ENCODE data around the gene ANTXR2.

The ANTXR2 gene

GRCh38 chr4:80011636-80012236 lies 61.3 kb downstream of the ANTXR2 start:
- TF ChIP-seq TCF12 (IDR thresholded peaks at IDR 0.05; ENCODE audit: low read depth) (no peak), CREB1 (IDR thresholded peaks at IDR 0.05; ENCODE audit: low read depth) (no peak), ZBTB7A (IDR thresholded peaks at IDR 0.05; ENCODE audit: low read depth) (no peak), EGR1 (IDR thresholded peaks at IDR 0.05) (no peak), EP300 (IDR thresholded peaks at IDR 0.05; ENCODE audit: borderline replicate concordance) (no peak)
- TF ChIP-seq, protein P1, sequence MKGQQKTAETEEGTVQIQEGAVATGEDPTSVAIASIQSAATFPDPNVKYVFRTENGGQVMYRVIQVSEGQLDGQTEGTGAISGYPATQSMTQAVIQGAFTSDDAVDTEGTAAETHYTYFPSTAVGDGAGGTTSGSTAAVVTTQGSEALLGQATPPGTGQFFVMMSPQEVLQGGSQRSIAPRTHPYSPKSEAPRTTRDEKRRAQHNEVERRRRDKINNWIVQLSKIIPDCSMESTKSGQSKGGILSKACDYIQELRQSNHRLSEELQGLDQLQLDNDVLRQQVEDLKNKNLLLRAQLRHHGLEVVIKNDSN (IDR thresholded peaks at IDR 0.05): no peak

GRCh38 chr4:80010316-80010715 lies 62.7 kb downstream of the ANTXR2 start:
- TF ChIP-seq TAF1 (IDR thresholded peaks at IDR 0.05; ENCODE audit: low read depth): no peak
- TF ChIP-seq TCF12 (IDR thresholded peaks at IDR 0.05; ENCODE audit: low read depth): no peak
- no peak for TF ChIP-seq YY1 (IDR thresholded peaks at IDR 0.05; ENCODE audit: low read depth)
- no peak for TF ChIP-seq CREB1 (IDR thresholded peaks at IDR 0.05; ENCODE audit: low read depth)
- no peak for TF ChIP-seq EP300 (IDR thresholded peaks at IDR 0.05; ENCODE audit: borderline replicate concordance)
- TF ChIP-seq, protein P2, sequence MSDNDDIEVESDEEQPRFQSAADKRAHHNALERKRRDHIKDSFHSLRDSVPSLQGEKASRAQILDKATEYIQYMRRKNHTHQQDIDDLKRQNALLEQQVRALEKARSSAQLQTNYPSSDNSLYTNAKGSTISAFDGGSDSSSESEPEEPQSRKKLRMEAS (IDR thresholded peaks at IDR 0.05): no peak
- TF ChIP-seq REST (IDR thresholded peaks at IDR 0.05; ENCODE audit: low read depth): no peak
- no peak for TF ChIP-seq CEBPB (IDR thresholded peaks at IDR 0.05)
- TF ChIP-seq ZBTB7A (IDR thresholded peaks at IDR 0.05; ENCODE audit: low read depth): no peak
- TF ChIP-seq EGR1 (IDR thresholded peaks at IDR 0.05): no peak
- TF ChIP-seq FOXM1 (IDR thresholded peaks at IDR 0.05; ENCODE audit: borderline replicate concordance, low read depth): no peak
- no peak for TF ChIP-seq TEAD4 (IDR thresholded peaks at IDR 0.05)
- TF ChIP-seq, protein P1 (IDR thresholded peaks at IDR 0.05): no peak
- no peak for TF ChIP-seq NFIC (IDR thresholded peaks at IDR 0.05)
- TF ChIP-seq RAD21 (IDR thresholded peaks at IDR 0.05; ENCODE audit: low read depth): no peak

GRCh38 chr4:80009806-80010205 lies 63.2 kb downstream of the ANTXR2 start:
- TF ChIP-seq CREB1 (IDR thresholded peaks at IDR 0.05; ENCODE audit: low read depth) (no peak), ZBTB7A (IDR thresholded peaks at IDR 0.05; ENCODE audit: low read depth) (no peak), TAF1 (IDR thresholded peaks at IDR 0.05; ENCODE audit: low read depth) (no peak), CEBPB (IDR thresholded peaks at IDR 0.05) (no peak), TEAD4 (IDR thresholded peaks at IDR 0.05) (no peak), RAD21 (IDR thresholded peaks at IDR 0.05; ENCODE audit: low read depth) (no peak), EP300 (IDR thresholded peaks at IDR 0.05; ENCODE audit: borderline replicate concordance) (no peak)
- TF ChIP-seq, protein P2 (IDR thresholded peaks at IDR 0.05): no peak

- TF ChIP-seq EP300 (IDR thresholded peaks at IDR 0.05; ENCODE audit: borderline replicate concordance): no peak
- no peak for TF ChIP-seq TCF12 (IDR thresholded peaks at IDR 0.05; ENCODE audit: low read depth)
- TF ChIP-seq ZBTB7A (IDR thresholded peaks at IDR 0.05; ENCODE audit: low read depth): no peak
- no peak for TF ChIP-seq TEAD4 (IDR thresholded peaks at IDR 0.05)
- TF ChIP-seq YY1 (IDR thresholded peaks at IDR 0.05; ENCODE audit: low read depth): no peak
- no peak for TF ChIP-seq CREB1 (IDR thresholded peaks at IDR 0.05; ENCODE audit: low read depth)
- TF ChIP-seq TAF1 (IDR thresholded peaks at IDR 0.05; ENCODE audit: low read depth): no peak
- no peak for TF ChIP-seq FOXM1 (IDR thresholded peaks at IDR 0.05; ENCODE audit: borderline replicate concordance, low read depth)
Measured at GRCh38 chr4:80008971-80009370, 64.1 kb downstream of the ANTXR2 start.

GRCh38 chr4:80008351-80008750 lies 64.7 kb downstream of the ANTXR2 start:
- TF ChIP-seq CREB1 (IDR thresholded peaks at IDR 0.05; ENCODE audit: low read depth): no peak
- no peak for TF ChIP-seq REST (IDR thresholded peaks at IDR 0.05; ENCODE audit: low read depth)
- no peak for TF ChIP-seq EGR1 (IDR thresholded peaks at IDR 0.05)

GRCh38 chr4:80007745-80008149 lies 65.3 kb downstream of the ANTXR2 start:
- TF ChIP-seq YY1 (IDR thresholded peaks at IDR 0.05; ENCODE audit: low read depth): no peak

Measured in Ishikawa (cell line).